Thymus (tissue), 11 donors: Measurements from ENCODE around the gene NUP85. TPM values are rescaled to one million over a fixed set of nuclear protein-coding genes. Genes with fewer than 3 reads are reported as not detected.
A peak's percentile ranks its signal among the peaks of the same experiment; 100 is the strongest.

Experiments
- DNase-seq, 9 donors: peaks; one replicate each; pipeline ENCODE4 v3.0.0-alpha.2; 2013; ENCODE audit warnings: low spot score in 9 of 9, low read depth in 6 of 9, missing footprints in 1 of 9
- H3K27ac ChIP-seq, 2 donors: one replicate each; pipeline ENCODE4 v1.5.1; 2013; ENCODE audit warnings: control low read depth in 1 of 2, low read depth in 1 of 2, low read length in 1 of 2, mild to moderate bottlenecking in 1 of 2, moderate library complexity in 1 of 2
- H3K27me3 ChIP-seq, 2 donors: one replicate each; pipeline ENCODE4 v1.5.1; 2013; ENCODE audit warnings: low read length in 1 of 2; ENCODE audit not compliant: control insufficient read depth in 2 of 2, insufficient read depth in 1 of 2
- H3K36me3 ChIP-seq, 2 donors: one replicate each; pipeline ENCODE4 v1.5.1; 2013; ENCODE audit warnings: low read length in 1 of 2, mild to moderate bottlenecking in 1 of 2, moderate library complexity in 1 of 2; ENCODE audit not compliant: control insufficient read depth in 2 of 2, insufficient read depth in 2 of 2
- H3K4me1 ChIP-seq, 2 donors: one replicate each; pipeline ENCODE4 v1.5.1; 2013; ENCODE audit warnings: low read length in 2 of 2; ENCODE audit not compliant: control insufficient read depth in 2 of 2, insufficient read depth in 2 of 2
- H3K4me3 ChIP-seq, 2 donors: one replicate each; pipeline ENCODE4 v1.5.1; 2013; ENCODE audit warnings: low read length in 2 of 2, control low read depth in 1 of 2, mild to moderate bottlenecking in 1 of 2
- H3K9me3 ChIP-seq, 2 donors: one replicate each; pipeline ENCODE4 v1.5.1; 2013; ENCODE audit warnings: low read length in 1 of 2, mild to moderate bottlenecking in 1 of 2; ENCODE audit not compliant: control insufficient read depth in 2 of 2, insufficient read depth in 1 of 2
- WGBS: extraction: QIAGEN DNeasy Blood & Tissue Kit; methylation state at CpG from one replicate; pipeline ENCODE4 v1.1.7; 2013; 5-methylcytosine and 5-hydroxymethylcytosine counted together
- polyA plus RNA-seq: library from polyadenylated mRNA; stranded (reverse); fragments of 200-250 nt; gene quantifications from one replicate; pipeline ENCODE4 v1.2.3, GENCODE V29; 2013
- total RNA-seq: library from RNA; stranded (reverse); fragments of 120-200 nt; gene quantifications from one replicate; pipeline ENCODE4 v1.2.4, GENCODE V29; 2013
- donor health status: healthy.

Gene NUP85
- total and polyA plus RNA-seq, 2 donors = 54.5 to 88.3 TPM

- 98% methylated on average over 3 of the region's 3 CpGs for WGBS
- H3K36me3 ChIP-seq = peaks cover 26 to 52% of the 10 kb centered on the region in 2 donors
- peaks cover 0 to 3% of the 10 kb centered on the region in 2 donors for H3K9me3 ChIP-seq
- H3K4me1 ChIP-seq = peaks cover 10 to 12% of the 10 kb centered on the region in 2 donors
- no peak overlapping the region for H3K27ac ChIP-seq
- H3K4me3 ChIP-seq = no peak overlapping the region
- DNase-seq = no peak
- H3K27me3 ChIP-seq = no peaks in the 10 kb centered on the region
Observed at GRCh38 chr17:75209061-75209460, 3.6 kb downstream of the NUP85 start.

- no peak for DNase-seq
- no peaks in the 10 kb centered on the region for H3K27me3 ChIP-seq
- H3K4me3 ChIP-seq = no peak overlapping the region
- H3K4me1 ChIP-seq = no peaks in the 10 kb centered on the region
- H3K27ac ChIP-seq = no peak overlapping the region
- no peaks in the 10 kb centered on the region for H3K9me3 ChIP-seq
- 95% methylated on average over 6 of the region's 6 CpGs for WGBS
- H3K36me3 ChIP-seq = peaks cover 80 to 81% of the 10 kb centered on the region in 2 donors
Observed at GRCh38 chr17:75218131-75218530, 12.7 kb downstream of the NUP85 start.

GRCh38 chr17:75219815-75220214 lies 14.3 kb downstream of the NUP85 start:
- H3K4me3 ChIP-seq = no peak overlapping the region
- peaks cover 71 to 78% of the 10 kb centered on the region in 2 donors for H3K36me3 ChIP-seq
- H3K27me3 ChIP-seq = no peaks in the 10 kb centered on the region
- H3K4me1 ChIP-seq = no peaks in the 10 kb centered on the region
- H3K27ac ChIP-seq = no peak overlapping the region
- no peaks in the 10 kb centered on the region for H3K9me3 ChIP-seq
- 97% methylated on average over 3 of the region's 3 CpGs for WGBS
- no peak for DNase-seq

GRCh38 chr17:75225016-75225415 lies 19.5 kb downstream of the NUP85 start:
- peaks cover 64 to 74% of the 10 kb centered on the region in 2 donors for H3K36me3 ChIP-seq
- DNase-seq = no peak
- H3K27ac ChIP-seq = no peak overlapping the region

GRCh38 chr17:75227729-75228128 lies 22.2 kb downstream of the NUP85 start:
- Histone ChIP-seq H3K9me3 (no peaks in the 10 kb centered on the region), H3K36me3 (peaks cover 70 to 86% of the 10 kb centered on the region in 2 donors), H3K4me1 (peaks cover 0 to 2% of the 10 kb centered on the region in 2 donors), H3K4me3 (no peak overlapping the region), H3K27me3 (no peaks in the 10 kb centered on the region), H3K27ac (no peak overlapping the region)
- no peak for DNase-seq
- WGBS = 96% methylated on average over 5 of the region's 5 CpGs

More at GRCh38 chr17:75225016-75225415, 19.5 kb downstream of the NUP85 start:
- Histone ChIP-seq H3K4me3 (no peak overlapping the region), H3K4me1 (peaks cover 0 to 2% of the 10 kb centered on the region in 2 donors), H3K27me3 (no peaks in the 10 kb centered on the region), H3K9me3 (no peaks in the 10 kb centered on the region)
- 92% methylated on average over 14 of the region's 14 CpGs for WGBS

GRCh38 chr17:75228305-75228704 lies 22.8 kb downstream of the NUP85 start:
- H3K4me3 ChIP-seq = no peak overlapping the region
- no peaks in the 10 kb centered on the region for H3K27me3 ChIP-seq
- no peak for DNase-seq
- peaks cover 72 to 86% of the 10 kb centered on the region in 2 donors for H3K36me3 ChIP-seq
- 91% methylated on average over 2 of the region's 2 CpGs for WGBS
- no peaks in the 10 kb centered on the region for H3K9me3 ChIP-seq
- H3K27ac ChIP-seq = peak overlapping the region in 1 of 2 donors; percentile 26
- H3K4me1 ChIP-seq = peaks cover 0 to 2% of the 10 kb centered on the region in 2 donors

GRCh38 chr17:75228847-75229246 lies 23.4 kb downstream of the NUP85 start:
- H3K36me3 ChIP-seq = peaks cover 72 to 84% of the 10 kb centered on the region in 2 donors
- H3K4me1 ChIP-seq = peaks cover 0 to 2% of the 10 kb centered on the region in 2 donors
- DNase-seq = no peak
- H3K27ac ChIP-seq = no peak overlapping the region
- 96% methylated on average over 4 of the region's 4 CpGs for WGBS
- no peak overlapping the region for H3K4me3 ChIP-seq
- H3K9me3 ChIP-seq = no peaks in the 10 kb centered on the region
- H3K27me3 ChIP-seq = no peaks in the 10 kb centered on the region

GRCh38 chr17:75231071-75231470 lies 25.6 kb downstream of the NUP85 start:
- Histone ChIP-seq H3K27me3 (no peaks in the 10 kb centered on the region), H3K9me3 (no peaks in the 10 kb centered on the region), H3K4me3 (no peak overlapping the region), H3K4me1 (peaks cover 0 to 2% of the 10 kb centered on the region in 2 donors), H3K27ac (no peak overlapping the region), H3K36me3 (peaks cover 78 to 84% of the 10 kb centered on the region in 2 donors)
- WGBS = 98% methylated on average over 8 of the region's 8 CpGs
- no peak for DNase-seq

- H3K4me3 ChIP-seq = no peak overlapping the region
- no peak overlapping the region for H3K27ac ChIP-seq
- no peaks in the 10 kb centered on the region for H3K9me3 ChIP-seq
- peaks cover 78 to 84% of the 10 kb centered on the region in 2 donors for H3K36me3 ChIP-seq
- DNase-seq = no peak
- WGBS = 97% methylated on average over 18 of the region's 18 CpGs
- H3K27me3 ChIP-seq = no peaks in the 10 kb centered on the region
- H3K4me1 ChIP-seq = peaks cover 0 to 2% of the 10 kb centered on the region in 2 donors
Observed at GRCh38 chr17:75231741-75232464, 26.4 kb downstream of the NUP85 start.
